CD4-positive, CD25-positive, alpha-beta regulatory T cell (primary cell): ENCODE data around the gene SLC6A11. TPM values are rescaled to one million over a fixed set of nuclear protein-coding genes. Genes with fewer than 3 reads are reported as not detected.

Source experiments
- ATAC-seq, 2 donors: fragments of 150-1000 bp; cut with Tn5 transposase; one replicate each; pipeline ENCODE4 v1.10.0; 2021; ENCODE audit warnings: low read depth in 2 of 2, moderate number of reproducible peaks in 2 of 2, moderate library complexity in 1 of 2
- DNase-seq, 3 donors: peaks; one replicate each; pipeline versions ENCODE4 v3.0.0 to v3.0.0-alpha.2; 2012 to 2022; ENCODE audit warnings: mixed read lengths in 1 of 3
- H3K27ac ChIP-seq: one replicate; pipeline ENCODE4 v1.7.0; 2013; ENCODE audit warnings: mild to moderate bottlenecking, low read length; ENCODE audit not compliant: insufficient read depth, poor library complexity, severe bottlenecking
- H3K27me3 ChIP-seq: one replicate; pipeline ENCODE4 v1.7.0; 2013; ENCODE audit warnings: low read length; ENCODE audit not compliant: control insufficient read depth, insufficient read depth
- H3K36me3 ChIP-seq: one replicate; pipeline ENCODE4 v1.7.0; 2013; ENCODE audit warnings: mild to moderate bottlenecking, low read length, moderate library complexity; ENCODE audit not compliant: control insufficient read depth, insufficient read depth
- H3K4me1 ChIP-seq: 2 replicates; pipeline ENCODE4 v1.7.0; 2013; ENCODE audit warnings: mild to moderate bottlenecking, low read length; ENCODE audit not compliant: insufficient read depth, control insufficient read depth, poor library complexity, severe bottlenecking
- H3K4me3 ChIP-seq: one replicate; pipeline ENCODE4 v1.7.0; 2013; ENCODE audit warnings: low read depth, mild to moderate bottlenecking, low read length, moderate library complexity
- H3K9me3 ChIP-seq, 2 experiments: 1 replicate in 1 of 2; 2 replicates in 1 of 2; pipeline ENCODE4 v1.7.0; 2013; ENCODE audit warnings: low read length in 2 of 2, mild to moderate bottlenecking in 1 of 2, moderate library complexity in 1 of 2; ENCODE audit not compliant: control insufficient read depth in 2 of 2
- H3K27ac Mint-ChIP-seq, 3 donors: one replicate each; pipeline ENCODE4 v1.8.0; 2020 to 2022; ENCODE audit warnings: mild to moderate bottlenecking in 3 of 3, mixed read lengths in 3 of 3, moderate library complexity in 2 of 3
- H3K27me3 Mint-ChIP-seq: one replicate; pipeline ENCODE4 v1.8.0; 2022; ENCODE audit warnings: mild to moderate bottlenecking, mixed read lengths
- H3K36me3 Mint-ChIP-seq: one replicate; pipeline ENCODE4 v1.8.0; 2020; ENCODE audit warnings: mixed read lengths
- H3K4me1 Mint-ChIP-seq, 4 donors: one replicate each; pipeline ENCODE4 v1.8.0; 2020 to 2022; ENCODE audit warnings: mixed read lengths in 4 of 4, mild to moderate bottlenecking in 1 of 4
- H3K4me3 Mint-ChIP-seq, 4 donors: one replicate each; pipeline ENCODE4 v1.8.0; 2020 to 2022; ENCODE audit warnings: mild to moderate bottlenecking in 4 of 4, mixed read lengths in 4 of 4, moderate library complexity in 3 of 4
- H3K9me3 Mint-ChIP-seq, 7 donors: one replicate each; pipeline ENCODE4 v1.8.0; 2020 to 2022; ENCODE audit warnings: mixed read lengths in 7 of 7, mild to moderate bottlenecking in 3 of 7, moderate library complexity in 2 of 7
- polyA plus RNA-seq, 4 donors: library from polyadenylated mRNA; unstranded; fragments of 300-500 nt; fragmentation: Illumina TruSeq; gene quantifications; one replicate each; pipeline ENCODE4 v1.2.3, GENCODE V29; 2021
- total RNA-seq: library from RNA; stranded (reverse); gene quantifications from one replicate; pipeline ENCODE4 v1.2.3, GENCODE V29; 2022

SLC6A11 gene
- total and polyA plus RNA-seq, 5 donors from 2014 or later: not detected

DNA sequence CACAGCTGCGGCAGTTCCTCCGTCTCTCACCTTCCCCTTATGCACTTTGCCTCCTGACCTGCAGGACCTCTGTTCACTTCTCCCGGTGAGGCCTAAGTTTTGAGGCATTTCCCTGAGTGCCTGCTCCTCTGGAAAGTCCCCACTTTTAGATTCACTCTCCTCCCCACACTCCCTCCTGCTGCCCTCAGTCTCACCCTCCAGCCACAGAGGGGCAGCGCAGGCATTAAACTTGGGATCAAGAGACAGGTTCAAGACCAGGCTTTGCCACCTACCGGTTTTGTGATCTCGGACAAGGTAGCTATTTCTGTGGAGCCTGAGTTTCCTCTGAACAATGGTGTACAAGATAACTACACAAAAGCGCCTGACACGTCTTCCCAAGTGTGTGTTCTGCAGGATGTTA lies 19.4 kb downstream of the SLC6A11 start:
- Mint-ChIP-seq H3K4me3 (no peak overlapping the region), H3K9me3 (peaks cover 0 to 2% (median 0%) of the 10 kb centered on the region in 7 donors), H3K4me1 (no peaks in the 10 kb centered on the region), H3K27ac (no peak overlapping the region), H3K36me3 (no peaks in the 10 kb centered on the region), H3K27me3 (peaks cover 13% of the 10 kb centered on the region)
- Histone ChIP-seq H3K27me3 (peaks cover 4% of the 10 kb centered on the region), H3K4me3 (no peak overlapping the region), H3K4me1 (no peaks in the 10 kb centered on the region), H3K36me3 (no peaks in the 10 kb centered on the region), H3K27ac (no peak overlapping the region), H3K9me3 (no peaks in the 10 kb centered on the region)
- ATAC-seq: no peak
- no peak for DNase-seq

DNA sequence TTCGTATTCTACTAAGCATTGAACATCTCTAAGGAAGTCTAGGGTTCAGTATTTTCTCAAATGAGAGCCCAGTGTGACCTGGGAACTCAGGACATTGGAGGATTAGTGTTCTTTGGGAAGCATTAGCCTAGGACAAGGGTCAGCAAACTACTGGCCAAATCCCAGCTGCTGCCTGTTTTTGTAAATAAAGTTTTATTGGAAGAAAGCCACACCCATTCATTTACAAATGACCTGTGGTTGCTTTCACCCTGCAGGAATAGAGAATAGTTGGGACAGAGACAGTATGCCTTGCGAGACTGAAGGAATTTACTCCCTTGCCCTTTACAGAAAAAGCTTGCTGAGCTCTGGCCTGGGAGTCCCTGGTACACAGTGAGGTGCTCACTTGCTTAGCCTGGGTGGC lies 20.6 kb downstream of the SLC6A11 start:
- H3K4me3 ChIP-seq: no peak overlapping the region
- no peak overlapping the region for H3K27ac Mint-ChIP-seq
- H3K4me1 Mint-ChIP-seq: no peaks in the 10 kb centered on the region
- H3K4me3 Mint-ChIP-seq: no peak overlapping the region
- no peak overlapping the region for H3K27ac ChIP-seq
- H3K4me1 ChIP-seq: no peaks in the 10 kb centered on the region
- no peak for ATAC-seq
- H3K9me3 ChIP-seq: no peaks in the 10 kb centered on the region
- peaks cover 13% of the 10 kb centered on the region for H3K27me3 Mint-ChIP-seq
- no peaks in the 10 kb centered on the region for H3K36me3 Mint-ChIP-seq
- DNase-seq: no peak
- no peaks in the 10 kb centered on the region for H3K36me3 ChIP-seq
- peaks cover 0 to 2% (median 0%) of the 10 kb centered on the region in 7 donors for H3K9me3 Mint-ChIP-seq
- H3K27me3 ChIP-seq: peaks cover 4% of the 10 kb centered on the region

DNA sequence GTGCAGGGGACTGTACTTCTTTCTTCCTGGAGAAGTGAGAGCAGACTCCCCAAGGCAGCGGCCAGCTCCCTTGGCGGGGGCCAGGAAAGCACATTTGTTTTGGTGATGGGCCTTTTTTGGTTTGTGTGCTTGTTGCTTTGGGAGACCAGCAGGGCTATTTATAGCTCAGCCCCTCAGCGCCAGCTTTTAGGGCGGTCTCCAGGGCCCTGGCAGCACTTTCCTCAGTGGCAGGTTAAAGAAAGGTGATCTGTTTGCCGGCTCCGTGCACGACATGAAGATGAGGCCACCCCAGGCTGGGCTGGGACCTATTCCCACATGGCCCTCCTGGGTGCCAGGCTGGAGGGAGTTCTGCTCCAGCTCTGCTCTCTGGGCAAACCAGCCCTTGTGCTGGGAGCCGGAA lies 21.8 kb downstream of the SLC6A11 start:
- H3K27me3 Mint-ChIP-seq: peaks cover 13% of the 10 kb centered on the region
- no peak overlapping the region for H3K27ac ChIP-seq
- no peaks in the 10 kb centered on the region for H3K4me1 ChIP-seq
- H3K27ac Mint-ChIP-seq: no peak overlapping the region
- no peak overlapping the region for H3K4me3 Mint-ChIP-seq
- no peaks in the 10 kb centered on the region for H3K36me3 Mint-ChIP-seq
- H3K36me3 ChIP-seq: no peaks in the 10 kb centered on the region
- DNase-seq (no peak), ATAC-seq (no peak)
- H3K4me3 ChIP-seq: no peak overlapping the region
- H3K9me3 Mint-ChIP-seq: peaks cover 0 to 2% (median 0%) of the 10 kb centered on the region in 7 donors
- peaks cover 4% of the 10 kb centered on the region for H3K27me3 ChIP-seq
- no peaks in the 10 kb centered on the region for H3K9me3 ChIP-seq
- H3K4me1 Mint-ChIP-seq: no peaks in the 10 kb centered on the region

DNA sequence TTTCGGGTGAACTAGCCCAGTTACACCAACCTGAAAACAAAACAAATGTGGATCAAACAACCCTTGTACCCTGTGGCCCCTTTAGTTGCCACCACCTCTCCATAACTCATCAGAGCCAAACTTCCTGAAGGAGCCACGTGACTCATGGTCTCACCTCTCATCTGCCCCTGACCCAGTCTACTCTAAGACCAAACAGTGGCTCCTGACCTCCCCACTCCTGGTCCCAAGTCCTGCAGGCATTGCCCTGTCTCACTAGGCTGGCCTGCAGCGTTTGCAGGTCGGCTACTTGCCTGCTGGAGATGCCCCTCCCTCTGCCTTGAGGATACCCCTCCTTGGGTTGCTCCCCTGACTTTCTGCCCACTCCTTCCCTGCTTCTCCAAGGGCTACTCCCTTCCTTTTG lies 23.1 kb downstream of the SLC6A11 start:
- ATAC-seq (no peak), DNase-seq (no peak)
- Histone ChIP-seq H3K36me3 (no peaks in the 10 kb centered on the region), H3K4me3 (no peak overlapping the region), H3K4me1 (no peaks in the 10 kb centered on the region), H3K27me3 (no peaks in the 10 kb centered on the region), H3K27ac (no peak overlapping the region), H3K9me3 (no peaks in the 10 kb centered on the region)
- peak overlapping the region in 1 of 3 donors; percentile 70 for H3K27ac Mint-ChIP-seq
- H3K36me3 Mint-ChIP-seq: no peaks in the 10 kb centered on the region
- H3K9me3 Mint-ChIP-seq: peaks cover 0 to 3% (median 0%) of the 10 kb centered on the region in 7 donors
- H3K4me3 Mint-ChIP-seq: no peak overlapping the region
- H3K4me1 Mint-ChIP-seq: no peaks in the 10 kb centered on the region
- peaks cover 5% of the 10 kb centered on the region for H3K27me3 Mint-ChIP-seq

DNA sequence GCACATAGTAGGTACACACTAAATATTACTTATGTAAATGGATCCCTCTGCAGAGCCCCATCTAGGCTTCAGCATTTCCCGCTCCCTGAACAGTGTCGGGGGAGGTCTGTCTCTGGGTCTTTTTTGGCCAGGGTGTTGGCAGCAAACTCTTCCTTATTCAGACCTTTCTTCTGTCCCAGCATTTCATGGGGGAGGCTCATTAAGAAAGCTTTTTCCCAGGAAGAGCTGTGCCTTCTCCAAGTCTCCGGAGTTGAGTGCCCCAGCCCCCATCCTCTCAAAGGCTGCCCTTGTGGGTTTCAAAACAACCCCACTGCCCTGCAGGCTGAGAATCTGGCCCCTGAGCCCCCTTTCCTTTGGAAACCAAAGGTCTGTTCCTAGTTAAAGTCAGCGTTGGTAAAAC lies 25.1 kb downstream of the SLC6A11 start:
- Mint-ChIP-seq H3K4me3 (no peak overlapping the region), H3K9me3 (peaks cover 0 to 3% (median 0%) of the 10 kb centered on the region in 7 donors), H3K36me3 (no peaks in the 10 kb centered on the region), H3K27me3 (peaks cover 7% of the 10 kb centered on the region), H3K4me1 (no peaks in the 10 kb centered on the region), H3K27ac (no peak overlapping the region)
- DNase-seq (no peak), ATAC-seq (no peak)
- no peaks in the 10 kb centered on the region for H3K36me3 ChIP-seq
- H3K4me3 ChIP-seq: no peak overlapping the region
- no peaks in the 10 kb centered on the region for H3K4me1 ChIP-seq
- no peak overlapping the region for H3K27ac ChIP-seq
- H3K9me3 ChIP-seq: no peaks in the 10 kb centered on the region
- no peaks in the 10 kb centered on the region for H3K27me3 ChIP-seq

DNA sequence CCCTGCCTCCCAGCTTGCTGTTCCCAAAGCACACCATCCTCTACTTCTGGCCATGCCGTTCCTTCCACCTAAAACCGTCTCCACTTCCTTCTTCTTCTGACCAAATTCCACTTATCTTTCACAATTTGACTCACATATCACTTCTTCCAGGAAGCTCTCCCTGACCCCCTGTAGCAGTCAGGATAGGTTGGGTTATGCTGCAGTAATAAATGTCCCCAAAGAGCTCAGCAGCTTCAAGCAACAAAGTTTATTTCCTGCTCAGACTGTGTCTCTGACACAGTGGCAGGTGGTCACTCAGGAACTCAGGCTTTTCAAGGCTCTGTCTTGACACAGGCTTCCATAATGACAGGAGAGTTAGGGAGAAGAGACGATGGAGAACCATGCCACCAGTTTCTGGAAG lies 27.4 kb downstream of the SLC6A11 start:
- H3K27ac ChIP-seq: no peak overlapping the region
- no peaks in the 10 kb centered on the region for H3K27me3 ChIP-seq
- DNase-seq (no peak), ATAC-seq (no peak)
- H3K27ac Mint-ChIP-seq: no peak overlapping the region
- no peak overlapping the region for H3K4me3 ChIP-seq
- H3K4me1 Mint-ChIP-seq: no peaks in the 10 kb centered on the region
- no peak overlapping the region for H3K4me3 Mint-ChIP-seq
- no peaks in the 10 kb centered on the region for H3K9me3 ChIP-seq
- no peaks in the 10 kb centered on the region for H3K36me3 Mint-ChIP-seq
- H3K4me1 ChIP-seq: no peaks in the 10 kb centered on the region
- H3K9me3 Mint-ChIP-seq: peaks cover 0 to 3% (median 0%) of the 10 kb centered on the region in 7 donors
- peaks cover 12% of the 10 kb centered on the region for H3K27me3 Mint-ChIP-seq
- H3K36me3 ChIP-seq: no peaks in the 10 kb centered on the region

DNA sequence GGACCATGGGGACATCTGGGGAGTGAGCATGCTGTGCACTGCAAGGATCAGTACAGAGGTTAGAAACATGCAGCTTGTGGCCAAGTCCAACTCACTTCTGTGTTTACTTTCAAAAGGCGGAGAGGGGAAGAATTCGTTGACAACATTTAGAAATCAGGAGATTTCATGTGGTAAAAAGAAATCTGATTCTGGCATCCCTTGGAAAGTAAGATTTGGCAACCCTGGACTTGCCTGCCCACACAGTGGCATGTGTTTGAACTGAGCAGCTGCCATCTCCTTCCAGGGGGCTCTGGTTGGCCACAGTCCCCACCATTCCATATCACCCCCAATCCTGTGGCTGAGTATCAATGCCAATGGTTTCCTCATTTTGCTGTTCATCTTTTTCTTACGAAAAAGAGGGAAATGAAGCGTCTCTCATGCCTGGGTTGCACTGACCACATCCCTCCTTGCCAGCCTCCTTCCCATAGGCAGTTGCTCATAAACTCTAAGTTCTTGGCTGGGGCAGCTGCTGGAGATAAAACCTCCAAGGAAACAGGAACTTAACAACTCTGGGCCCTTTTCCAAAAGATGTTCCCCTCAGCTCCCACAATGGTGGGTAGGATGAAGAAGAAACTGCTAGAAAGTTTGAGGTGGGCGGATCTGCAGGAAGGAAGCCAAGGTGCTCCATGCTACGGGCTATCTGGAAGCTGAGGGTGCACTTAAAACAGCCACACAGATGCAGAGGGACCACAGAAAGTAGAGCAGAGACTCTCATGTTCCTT lies 29.2 kb downstream of the SLC6A11 start:
- H3K36me3 Mint-ChIP-seq: no peaks in the 10 kb centered on the region
- peaks cover 12% of the 10 kb centered on the region for H3K27me3 Mint-ChIP-seq
- no peak for ATAC-seq
- H3K9me3 Mint-ChIP-seq: peaks cover 0 to 3% (median 0%) of the 10 kb centered on the region in 7 donors
- Histone ChIP-seq H3K4me3 (no peak overlapping the region), H3K9me3 (no peaks in the 10 kb centered on the region), H3K4me1 (no peaks in the 10 kb centered on the region), H3K36me3 (no peaks in the 10 kb centered on the region), H3K27ac (no peak overlapping the region), H3K27me3 (no peaks in the 10 kb centered on the region)
- DNase-seq: no peak
- peak overlapping the region in 1 of 3 donors; percentile 44 for H3K27ac Mint-ChIP-seq
- no peak overlapping the region for H3K4me3 Mint-ChIP-seq
- no peaks in the 10 kb centered on the region for H3K4me1 Mint-ChIP-seq
